Measurements from ENCODE around the gene ZNF219. TPM values are rescaled to one million over a fixed set of nuclear protein-coding genes. Genes with fewer than 3 reads are reported as not detected.
A peak's percentile ranks its signal among the peaks of the same experiment; 100 is the strongest.

Gene ZNF219
- total RNA-seq, 1 donor from 2014 or later = 8.3 TPM

DNA sequence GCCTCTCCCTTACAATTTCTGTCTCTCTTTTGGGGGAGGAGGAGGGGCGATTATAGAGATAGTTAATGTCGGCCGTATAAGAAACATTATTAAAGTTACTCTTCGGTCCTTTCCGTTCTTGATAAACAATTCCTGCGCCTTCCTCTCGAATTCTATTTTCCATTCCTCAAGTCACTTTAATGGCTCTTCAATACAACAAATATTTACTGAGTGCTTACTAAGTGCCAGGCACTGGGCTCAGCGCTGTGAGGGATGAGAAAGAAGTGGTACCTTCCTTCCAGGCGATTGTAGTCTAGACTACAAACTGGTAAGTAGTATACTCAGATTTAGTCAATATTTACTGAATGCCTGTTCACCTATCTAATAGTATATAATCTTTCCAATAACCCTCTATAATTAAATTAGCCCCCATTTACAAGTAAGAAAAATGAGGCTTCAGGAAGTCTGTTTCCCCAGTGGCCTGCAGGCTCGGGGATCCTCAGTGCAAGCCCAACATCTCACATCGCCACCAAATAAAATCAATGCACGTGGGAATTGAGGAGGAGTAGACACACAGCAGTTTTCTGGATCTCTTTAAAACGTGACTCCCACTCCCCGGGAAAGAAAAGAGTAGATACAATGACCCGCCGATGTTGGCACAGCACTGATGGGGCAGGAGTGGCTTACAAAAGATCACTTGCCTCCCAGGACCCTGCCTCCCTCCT is 589 bp upstream of the ZNF219 start:
- Mint-ChIP-seq H3K36me3 (ENCODE audit: low read depth) (peaks cover 1% of the 10 kb centered on the region), H3K4me1 (ENCODE audit: low read depth) (peaks cover 45% of the 10 kb centered on the region), H3K27ac (peak overlapping the region; percentile 78), H3K4me3 (peak overlapping the region; percentile 87), H3K9me3 (no peaks in the 10 kb centered on the region), H3K27me3 (ENCODE audit: insufficient read depth) (peaks cover 17% of the 10 kb centered on the region)
- intact Hi-C loops (cut with micrococcal nuclease) = no loop called here
- no peak for DNase-seq (ENCODE audit: low spot score)

DNA sequence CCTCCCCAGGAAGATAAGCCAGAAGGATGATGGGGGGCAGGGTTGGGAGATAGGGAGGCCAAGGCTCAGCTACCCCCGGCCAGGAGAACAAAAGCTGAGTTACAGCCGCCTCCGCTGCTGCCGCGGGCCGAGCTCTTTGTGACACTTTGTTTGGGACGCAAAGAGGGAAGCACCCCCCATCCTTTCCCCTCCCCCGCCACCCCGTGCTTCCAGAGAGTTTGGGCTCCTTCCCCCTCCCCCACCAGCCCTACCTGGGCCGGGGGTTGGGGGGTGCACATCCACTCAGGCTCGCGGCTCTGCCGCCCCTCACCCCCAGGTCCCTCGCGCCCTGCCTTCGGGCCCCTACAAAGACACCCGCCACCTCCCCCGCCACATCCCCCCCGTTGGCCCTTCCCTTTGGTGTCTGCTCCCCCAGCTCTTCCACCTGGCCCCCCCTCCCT is 799 bp downstream of the ZNF219 start:
- Mint-ChIP-seq H3K36me3 (ENCODE audit: low read depth) (no peaks in the 10 kb centered on the region), H3K27ac (peak overlapping the region; percentile 63), H3K4me3 (peak overlapping the region; percentile 85), H3K4me1 (ENCODE audit: low read depth) (peaks cover 42% of the 10 kb centered on the region), H3K9me3 (no peaks in the 10 kb centered on the region), H3K27me3 (ENCODE audit: insufficient read depth) (peaks cover 19% of the 10 kb centered on the region)
- no peak for DNase-seq (ENCODE audit: low spot score)
- intact Hi-C loops (cut with micrococcal nuclease) = no loop called here

DNA sequence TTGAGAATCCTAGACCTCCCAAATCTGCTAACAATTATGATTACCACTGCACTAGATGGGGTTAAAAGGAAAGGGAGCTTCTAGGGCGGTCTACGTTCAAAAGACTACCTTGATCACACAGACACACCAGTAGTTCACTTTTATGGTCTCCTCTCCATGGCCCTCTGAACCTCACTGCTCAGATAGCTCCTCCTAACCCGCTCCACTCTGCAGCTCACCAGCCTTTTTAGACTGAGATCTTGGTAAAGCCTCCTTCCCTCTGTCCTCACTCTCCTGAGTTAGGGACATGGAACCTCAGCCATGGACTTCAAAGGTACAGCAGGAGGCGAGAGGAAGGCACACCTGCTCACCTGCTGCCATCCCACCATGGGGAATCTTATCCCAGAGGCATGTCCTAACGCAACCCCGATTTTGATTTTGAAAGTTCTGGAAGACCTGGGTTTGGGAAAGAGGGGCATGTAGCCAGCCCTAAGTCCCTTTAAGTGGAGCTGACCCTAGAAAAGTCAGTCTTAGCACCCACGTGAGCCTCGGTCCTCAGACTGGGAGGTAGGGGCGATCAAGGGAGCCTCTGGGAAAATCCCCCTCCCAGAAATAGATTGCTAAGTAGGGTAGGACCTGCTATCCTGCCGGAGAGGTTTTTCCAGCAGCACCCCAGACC is 1.3 kb downstream of the ZNF219 start:
- Mint-ChIP-seq H3K4me1 (ENCODE audit: low read depth) (peaks cover 40% of the 10 kb centered on the region), H3K9me3 (no peaks in the 10 kb centered on the region), H3K36me3 (ENCODE audit: low read depth) (peaks cover 2% of the 10 kb centered on the region), H3K27me3 (ENCODE audit: insufficient read depth) (peaks cover 19% of the 10 kb centered on the region), H3K4me3 (peak overlapping the region; percentile 85), H3K27ac (peak overlapping the region; percentile 63)
- DNase-seq (ENCODE audit: low spot score) = no peak
- intact Hi-C loops (cut with micrococcal nuclease) = no loop called here

GRCh38 chr14:21096438-21096837 is 2.0 kb downstream of the ZNF219 start:
- H3K27me3 Mint-ChIP-seq (ENCODE audit: insufficient read depth) = peaks cover 19% of the 10 kb centered on the region
- intact Hi-C loops (cut with micrococcal nuclease) = no loop called here
- no peaks in the 10 kb centered on the region for H3K9me3 Mint-ChIP-seq
- H3K4me3 Mint-ChIP-seq = peak overlapping the region; percentile 85
- H3K4me1 Mint-ChIP-seq (ENCODE audit: low read depth) = peaks cover 34% of the 10 kb centered on the region
- DNase-seq (ENCODE audit: low spot score) = no peak
- H3K27ac Mint-ChIP-seq = no peak overlapping the region
- peaks cover 2% of the 10 kb centered on the region for H3K36me3 Mint-ChIP-seq (ENCODE audit: low read depth)

DNA sequence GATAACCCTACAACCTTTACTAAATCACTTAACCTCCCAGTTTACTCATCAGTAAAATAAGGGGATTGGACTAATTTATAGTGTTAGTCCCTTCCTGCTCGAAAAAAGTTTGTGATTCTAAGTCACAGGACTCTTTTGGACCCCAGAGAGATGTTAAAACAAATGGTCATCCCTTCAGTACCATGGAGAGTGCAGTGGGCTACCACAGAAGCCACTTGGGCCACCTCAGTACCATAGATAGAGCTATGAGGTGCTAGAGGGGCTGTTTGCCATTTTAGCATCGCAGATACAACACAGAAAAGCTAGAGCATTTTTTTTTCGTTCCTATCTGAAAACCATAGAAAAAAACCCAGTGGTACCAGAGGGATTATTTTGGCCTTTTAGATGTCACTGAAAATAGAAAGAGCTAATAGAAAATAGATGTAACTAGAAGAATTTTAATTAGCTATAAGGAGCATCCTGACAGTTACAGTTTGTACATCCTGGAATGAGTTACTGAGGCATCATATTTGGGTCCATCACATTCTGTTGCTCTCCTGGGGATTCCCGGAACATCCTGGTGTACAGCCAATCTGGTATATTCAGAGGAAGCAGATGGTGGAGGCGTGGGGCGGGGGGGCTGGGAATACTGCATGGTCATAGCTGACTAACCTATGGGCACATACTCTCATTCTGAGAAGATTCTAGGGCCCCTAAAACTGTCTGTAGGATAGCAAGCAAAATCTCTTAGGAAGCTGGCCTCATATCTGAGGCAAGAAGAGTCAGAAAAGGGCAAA is 2.8 kb downstream of the ZNF219 start:
- H3K4me1 Mint-ChIP-seq (ENCODE audit: low read depth) = peaks cover 27% of the 10 kb centered on the region

DNA sequence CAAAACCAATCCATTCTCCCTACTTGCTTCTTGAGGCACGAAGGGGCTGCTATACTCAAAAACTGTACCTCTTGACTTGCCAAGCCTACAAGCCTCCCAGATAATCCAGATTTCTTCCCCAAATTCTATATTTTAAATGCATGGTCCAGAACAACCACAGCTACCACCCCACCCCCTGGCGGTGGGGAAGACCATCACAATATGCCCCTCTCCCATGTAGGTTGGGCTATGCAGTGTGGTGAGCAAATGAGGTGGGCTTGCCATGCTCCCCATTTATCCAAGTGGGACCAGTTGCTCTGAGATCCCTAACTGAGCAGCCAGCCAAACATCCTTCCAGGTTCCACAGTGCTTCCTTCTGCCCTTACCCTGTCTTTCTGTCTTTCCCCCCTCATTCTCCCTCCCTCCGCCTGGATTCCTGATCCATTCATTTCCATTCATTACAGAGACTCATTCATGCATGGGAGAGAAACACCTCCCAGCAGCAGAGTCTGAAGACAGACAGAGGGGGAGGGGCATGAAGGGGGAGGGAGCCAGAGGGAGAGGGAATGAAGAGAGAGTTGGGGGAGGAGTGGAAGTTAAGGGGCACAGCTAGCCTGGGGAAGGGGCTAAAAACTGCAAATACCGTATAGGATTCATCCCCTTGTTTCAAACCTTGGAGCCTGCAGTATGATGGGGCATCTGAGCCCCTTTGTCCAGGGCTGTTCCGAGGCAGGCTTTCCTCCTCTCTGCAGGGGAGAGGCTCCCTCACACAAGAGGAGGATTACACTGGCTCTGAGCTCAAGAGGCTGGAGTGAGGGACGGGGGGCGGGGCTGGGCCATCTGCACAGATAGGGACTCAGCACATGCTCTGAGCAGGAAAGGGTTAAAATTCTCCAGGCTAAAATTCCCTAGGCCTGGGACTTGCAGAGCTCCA is 4.4 kb downstream of the ZNF219 start:
- no peaks in the 10 kb centered on the region for H3K9me3 Mint-ChIP-seq
- H3K4me1 Mint-ChIP-seq (ENCODE audit: low read depth) = peaks cover 16% of the 10 kb centered on the region
- peaks cover 2% of the 10 kb centered on the region for H3K36me3 Mint-ChIP-seq (ENCODE audit: low read depth)
- no peak overlapping the region for H3K27ac Mint-ChIP-seq
- intact Hi-C loops (cut with micrococcal nuclease) = no loop called here
- H3K27me3 Mint-ChIP-seq (ENCODE audit: insufficient read depth) = peaks cover 15% of the 10 kb centered on the region
- DNase-seq (ENCODE audit: low spot score) = no peak
- no peak overlapping the region for H3K4me3 Mint-ChIP-seq

More for the DNA sequence above, 2.8 kb downstream of the ZNF219 start:
- no peaks in the 10 kb centered on the region for H3K9me3 Mint-ChIP-seq
- no peak overlapping the region for H3K27ac Mint-ChIP-seq
- DNase-seq (ENCODE audit: low spot score) = no peak
- intact Hi-C loops (cut with micrococcal nuclease) = no loop called here
- peaks cover 2% of the 10 kb centered on the region for H3K36me3 Mint-ChIP-seq (ENCODE audit: low read depth)
- peaks cover 19% of the 10 kb centered on the region for H3K27me3 Mint-ChIP-seq (ENCODE audit: insufficient read depth)
- H3K4me3 Mint-ChIP-seq = peak overlapping the region; percentile 58

DNA sequence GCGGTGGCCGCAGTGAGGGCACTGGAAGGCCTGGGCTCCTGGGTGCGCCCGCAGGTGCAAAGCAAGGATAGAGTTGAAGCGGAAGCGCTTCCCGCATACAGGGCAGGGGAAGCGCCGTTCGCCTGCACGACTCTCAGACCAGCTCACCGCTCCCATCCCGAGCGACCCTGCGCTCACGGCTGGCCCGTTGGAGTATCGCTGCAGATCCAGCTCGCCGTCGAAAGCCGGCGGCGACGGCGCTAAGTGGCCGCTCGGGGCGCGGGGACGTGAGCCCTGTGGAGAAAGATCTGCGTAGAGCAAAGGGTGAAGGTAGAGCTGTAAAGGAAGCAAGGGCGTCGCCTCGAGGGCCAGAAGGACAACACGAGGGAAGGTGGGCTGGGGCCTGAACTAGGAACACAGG is 5.4 kb downstream of the ZNF219 start:
- intact Hi-C loops (cut with micrococcal nuclease) = no loop called here
- Mint-ChIP-seq H3K36me3 (ENCODE audit: low read depth) (peaks cover 2% of the 10 kb centered on the region), H3K4me1 (ENCODE audit: low read depth) (peaks cover 17% of the 10 kb centered on the region), H3K27me3 (ENCODE audit: insufficient read depth) (peaks cover 9% of the 10 kb centered on the region), H3K9me3 (no peaks in the 10 kb centered on the region), H3K27ac (no peak overlapping the region), H3K4me3 (no peak overlapping the region)
- DNase-seq (ENCODE audit: low spot score) = no peak

DNA sequence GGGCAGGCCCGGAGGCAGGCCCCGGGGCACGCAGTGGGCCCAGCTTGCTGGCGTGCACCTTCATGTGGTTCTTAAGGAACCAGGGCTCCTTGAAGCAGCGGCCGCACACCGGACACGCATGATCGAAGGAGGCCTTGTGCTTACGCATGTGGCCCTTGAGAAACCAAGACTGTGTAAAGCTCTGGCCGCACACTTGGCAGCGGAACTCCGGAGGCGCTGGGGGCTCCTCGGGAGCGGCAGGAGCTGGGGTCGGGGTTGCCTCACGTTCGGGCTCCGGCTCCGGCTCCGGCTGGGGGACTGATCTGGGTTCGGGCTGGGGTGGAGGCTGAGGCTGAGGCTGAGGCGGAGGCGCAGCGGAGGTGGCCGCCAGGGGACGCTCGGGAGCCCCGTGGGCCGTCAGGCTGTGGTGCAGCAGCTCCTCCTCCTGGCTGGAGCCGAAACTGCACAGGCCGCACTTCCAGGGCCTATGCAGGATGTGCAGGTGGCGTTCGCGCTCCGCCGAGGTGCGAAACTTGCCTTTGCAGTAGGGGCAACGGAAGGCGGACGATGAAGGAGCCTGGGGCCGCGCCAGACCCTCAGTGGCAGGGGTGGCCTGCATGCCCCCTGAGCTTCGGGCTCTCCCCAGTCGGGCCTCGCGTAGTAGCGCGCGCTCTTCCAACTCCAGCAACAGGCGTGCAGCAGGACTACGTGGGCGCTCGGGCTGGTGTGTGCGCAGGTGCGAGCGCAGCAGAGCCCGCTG is 6.0 kb downstream of the ZNF219 start:
- no peak overlapping the region for H3K27ac Mint-ChIP-seq
- peaks cover 8% of the 10 kb centered on the region for H3K27me3 Mint-ChIP-seq (ENCODE audit: insufficient read depth)
- H3K4me3 Mint-ChIP-seq = no peak overlapping the region
- intact Hi-C loops (cut with micrococcal nuclease) = loop anchor here (1.0 kb wide), 3 partner anchors 12 to 78 kb away; no protein-coding TSS in a partner anchor
- DNase-seq (ENCODE audit: low spot score) = peak; percentile 87
- peaks cover 2% of the 10 kb centered on the region for H3K36me3 Mint-ChIP-seq (ENCODE audit: low read depth)
- peaks cover 23% of the 10 kb centered on the region for H3K4me1 Mint-ChIP-seq (ENCODE audit: low read depth)
- no peaks in the 10 kb centered on the region for H3K9me3 Mint-ChIP-seq

DNA sequence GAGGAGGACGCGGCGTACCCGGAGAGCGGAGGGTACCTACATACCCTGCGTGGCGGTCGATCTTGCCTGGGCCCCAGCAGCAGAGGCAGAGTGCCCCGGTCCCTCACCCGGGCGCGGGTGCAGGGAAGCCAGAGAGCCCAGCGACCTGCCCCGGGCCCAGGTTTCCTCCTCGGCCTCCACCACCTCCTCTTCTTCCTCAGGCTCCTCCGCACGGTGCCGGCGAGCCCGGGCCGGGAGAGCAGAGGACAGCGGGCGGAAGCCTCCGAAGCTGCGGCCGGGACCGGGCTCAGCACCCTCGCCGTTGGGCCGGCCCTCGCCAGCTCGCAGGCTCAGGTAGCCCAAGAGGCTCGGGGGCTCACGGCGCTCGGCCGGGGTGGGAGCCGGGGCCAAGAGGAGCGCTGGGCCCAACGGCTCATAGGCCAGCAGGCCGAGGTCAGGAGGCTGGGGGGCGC is 6.6 kb downstream of the ZNF219 start:
- Mint-ChIP-seq H3K4me1 (ENCODE audit: low read depth) (peaks cover 25% of the 10 kb centered on the region), H3K27ac (no peak overlapping the region), H3K36me3 (ENCODE audit: low read depth) (peaks cover 2% of the 10 kb centered on the region), H3K27me3 (ENCODE audit: insufficient read depth) (peaks cover 3% of the 10 kb centered on the region), H3K4me3 (no peak overlapping the region), H3K9me3 (no peaks in the 10 kb centered on the region)
- intact Hi-C loops (cut with micrococcal nuclease) = loop anchor here (1.0 kb wide), 3 partner anchors 12 to 78 kb away; no protein-coding TSS in a partner anchor
- no peak for DNase-seq (ENCODE audit: low spot score)

- peaks cover 2% of the 10 kb centered on the region for H3K27me3 Mint-ChIP-seq (ENCODE audit: insufficient read depth)
- H3K9me3 Mint-ChIP-seq = no peaks in the 10 kb centered on the region
- peaks cover 31% of the 10 kb centered on the region for H3K4me1 Mint-ChIP-seq (ENCODE audit: low read depth)
- H3K36me3 Mint-ChIP-seq (ENCODE audit: low read depth) = peaks cover 2% of the 10 kb centered on the region
- no peak overlapping the region for H3K27ac Mint-ChIP-seq
- intact Hi-C loops (cut with micrococcal nuclease) = no loop called here
- no peak overlapping the region for H3K4me3 Mint-ChIP-seq
- DNase-seq (ENCODE audit: low spot score) = no peak
Observed at GRCh38 chr14:21090940-21091663, 7.4 kb downstream of the ZNF219 start.

DNA sequence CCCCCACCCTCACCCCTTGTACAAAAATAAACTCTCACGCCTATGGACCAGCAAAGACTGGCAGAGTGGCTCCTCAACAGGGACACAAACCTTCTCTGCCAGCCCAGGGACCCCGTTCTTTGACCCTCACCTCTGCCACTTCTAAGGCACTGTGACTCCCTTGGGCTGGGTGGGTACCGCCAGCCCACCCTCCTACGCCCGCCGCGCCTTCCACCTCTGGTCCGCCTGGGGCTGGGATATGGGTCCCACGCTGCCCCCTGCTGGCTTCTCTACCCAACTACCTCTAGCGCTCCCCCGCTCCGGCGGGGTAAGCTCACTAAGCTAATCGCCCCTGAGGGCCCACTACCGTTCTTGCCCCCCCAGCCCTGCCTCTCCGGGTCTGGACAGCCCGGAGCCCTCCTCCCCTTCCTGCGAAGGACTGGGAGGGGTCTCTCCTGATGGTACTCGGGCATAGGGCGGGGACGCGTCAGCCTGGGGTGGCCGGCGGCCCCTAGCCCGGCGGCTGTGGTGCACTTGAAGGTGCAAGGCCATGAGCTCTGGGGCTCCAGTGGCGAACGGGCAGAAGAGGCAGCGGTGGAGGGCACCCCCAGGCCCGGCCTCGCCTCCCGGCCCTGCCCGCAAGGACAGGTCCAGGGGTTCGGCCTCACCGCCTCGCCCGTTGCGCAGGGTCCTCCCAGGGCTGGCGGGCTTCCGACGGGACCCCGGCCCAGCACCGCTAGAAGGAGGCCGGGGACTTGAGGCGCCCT is 8.1 kb downstream of the ZNF219 start:
- H3K9me3 Mint-ChIP-seq = no peaks in the 10 kb centered on the region
- peaks cover 31% of the 10 kb centered on the region for H3K4me1 Mint-ChIP-seq (ENCODE audit: low read depth)
- H3K36me3 Mint-ChIP-seq (ENCODE audit: low read depth) = peaks cover 2% of the 10 kb centered on the region
- no peak overlapping the region for H3K27ac Mint-ChIP-seq
- H3K4me3 Mint-ChIP-seq = no peak overlapping the region
- peaks cover 2% of the 10 kb centered on the region for H3K27me3 Mint-ChIP-seq (ENCODE audit: insufficient read depth)
- intact Hi-C loops (cut with micrococcal nuclease) = no loop called here
- no peak for DNase-seq (ENCODE audit: low spot score)
